HG03558 (cell line): ENCODE measurements around the gene ZSCAN21.

Experiments
- ATAC-seq: cut with Tn5 transposase; IDR thresholded peaks from one replicate; pipeline ENCODE4 v1.9.1; 2021; ENCODE audit warnings: moderate number of reproducible peaks; ENCODE audit not compliant: unreplicated experiment; ENCODE audit errors: extremely low read depth

ZSCAN21 gene

GRCh38 chr7:100024020-100024619 is 25.5 kb upstream of the ZSCAN21 start:
- ATAC-seq: no peak

- no peak for ATAC-seq
These were observed 22.4 kb upstream of the ZSCAN21 start for GRCh38 chr7:100027197-100027596.

- ATAC-seq: no peak
These were observed 20.0 kb upstream of the ZSCAN21 start for GRCh38 chr7:100029596-100029995.

- no peak for ATAC-seq
These were observed 16.0 kb upstream of the ZSCAN21 start for GRCh38 chr7:100033526-100033925.

- no peak for ATAC-seq
These were observed 14.6 kb upstream of the ZSCAN21 start for GRCh38 chr7:100034871-100035510.

GRCh38 chr7:100035876-100036275 is 13.7 kb upstream of the ZSCAN21 start:
- no peak for ATAC-seq

- ATAC-seq: no peak
These were observed 11.2 kb upstream of the ZSCAN21 start for GRCh38 chr7:100038326-100038725.

- no peak for ATAC-seq
These were observed 9.0 kb upstream of the ZSCAN21 start for GRCh38 chr7:100040575-100040974.

- no peak for ATAC-seq
These were observed 4.9 kb upstream of the ZSCAN21 start for GRCh38 chr7:100044718-100045117.

- ATAC-seq: no peak
These were observed 894 bp upstream of the ZSCAN21 start for GRCh38 chr7:100048680-100049079.

- ATAC-seq: no peak
These were observed 2.0 kb downstream of the ZSCAN21 start for GRCh38 chr7:100051611-100052010.

GRCh38 chr7:100053215-100053614 is 3.6 kb downstream of the ZSCAN21 start:
- ATAC-seq: no peak

- ATAC-seq: no peak
These were observed 7.4 kb downstream of the ZSCAN21 start for GRCh38 chr7:100057006-100057405.

GRCh38 chr7:100059251-100059739 is 9.7 kb downstream of the ZSCAN21 start:
- ATAC-seq: no peak

GRCh38 chr7:100061518-100062193 is 12.1 kb downstream of the ZSCAN21 start:
- ATAC-seq: no peak

GRCh38 chr7:100063376-100063775 is 13.8 kb downstream of the ZSCAN21 start:
- ATAC-seq: no peak

GRCh38 chr7:100064162-100064561 is 14.6 kb downstream of the ZSCAN21 start:
- ATAC-seq: no peak

- no peak for ATAC-seq
These were observed 16.0 kb downstream of the ZSCAN21 start for GRCh38 chr7:100065452-100066186.

- no peak for ATAC-seq
These were observed 17.4 kb downstream of the ZSCAN21 start for GRCh38 chr7:100066953-100067352.

GRCh38 chr7:100069991-100070390 is 20.4 kb downstream of the ZSCAN21 start:
- ATAC-seq: no peak
